ENCODE data around the gene KIF26B.

Gene KIF26B

DNA sequence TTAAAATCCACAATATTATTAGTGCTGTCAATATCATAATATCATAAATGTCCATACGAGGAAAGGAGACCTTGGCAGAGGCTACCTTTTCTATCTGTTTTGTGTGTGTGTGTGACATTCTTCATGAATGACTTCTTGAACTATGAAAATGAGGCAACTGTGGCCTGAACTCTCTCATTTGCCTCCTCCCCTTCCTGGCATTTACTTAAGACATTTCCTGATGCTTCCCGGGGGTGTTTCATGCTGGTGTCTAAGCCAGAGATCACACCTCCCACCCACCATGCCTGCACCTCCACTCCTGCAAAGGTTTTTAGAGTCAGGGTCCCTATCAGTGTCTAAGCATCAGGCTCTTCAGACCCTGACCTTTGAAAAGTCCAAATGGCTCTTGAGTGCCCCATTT lies 420.9 kb downstream of the KIF26B start:
- in situ Hi-C loops (cut with MboI; ENCODE audit: low sequenced_read_pairs, unreplicated experiment), result no loop called here
- no peak for TF ChIP-seq CTCF (IDR thresholded peaks at IDR 0.05; ENCODE audit: borderline replicate concordance, control extremely low read depth, extremely low read depth, insufficient read depth, missing control alignments)
- DNase-seq (ENCODE audit: low spot score), result no peak

DNA sequence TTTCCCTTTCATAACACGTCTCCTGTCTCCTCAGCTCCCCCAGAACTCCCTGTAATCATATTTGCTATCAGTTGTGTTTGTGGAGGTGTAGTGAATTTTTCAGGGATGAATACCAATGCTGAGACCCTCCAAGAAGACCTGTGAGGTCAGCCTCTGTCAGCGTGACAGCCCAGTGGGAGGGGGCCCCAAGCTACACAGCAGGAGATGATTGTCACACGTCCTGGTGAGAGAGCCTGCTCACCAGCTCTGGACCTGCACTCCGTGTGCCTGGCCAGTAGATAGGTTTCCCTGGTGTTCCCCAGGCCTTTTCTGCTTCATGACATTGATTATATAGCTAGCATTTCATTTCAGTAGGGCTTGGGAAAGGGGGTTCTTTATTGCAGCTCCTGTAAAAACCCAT lies 421.5 kb downstream of the KIF26B start:
- in situ Hi-C loops (cut with MboI; ENCODE audit: low sequenced_read_pairs, unreplicated experiment), result no loop called here
- TF ChIP-seq CTCF (IDR thresholded peaks at IDR 0.05; ENCODE audit: borderline replicate concordance, control extremely low read depth, extremely low read depth, insufficient read depth, missing control alignments), result no peak
- DNase-seq (ENCODE audit: low spot score), result no peak

DNA sequence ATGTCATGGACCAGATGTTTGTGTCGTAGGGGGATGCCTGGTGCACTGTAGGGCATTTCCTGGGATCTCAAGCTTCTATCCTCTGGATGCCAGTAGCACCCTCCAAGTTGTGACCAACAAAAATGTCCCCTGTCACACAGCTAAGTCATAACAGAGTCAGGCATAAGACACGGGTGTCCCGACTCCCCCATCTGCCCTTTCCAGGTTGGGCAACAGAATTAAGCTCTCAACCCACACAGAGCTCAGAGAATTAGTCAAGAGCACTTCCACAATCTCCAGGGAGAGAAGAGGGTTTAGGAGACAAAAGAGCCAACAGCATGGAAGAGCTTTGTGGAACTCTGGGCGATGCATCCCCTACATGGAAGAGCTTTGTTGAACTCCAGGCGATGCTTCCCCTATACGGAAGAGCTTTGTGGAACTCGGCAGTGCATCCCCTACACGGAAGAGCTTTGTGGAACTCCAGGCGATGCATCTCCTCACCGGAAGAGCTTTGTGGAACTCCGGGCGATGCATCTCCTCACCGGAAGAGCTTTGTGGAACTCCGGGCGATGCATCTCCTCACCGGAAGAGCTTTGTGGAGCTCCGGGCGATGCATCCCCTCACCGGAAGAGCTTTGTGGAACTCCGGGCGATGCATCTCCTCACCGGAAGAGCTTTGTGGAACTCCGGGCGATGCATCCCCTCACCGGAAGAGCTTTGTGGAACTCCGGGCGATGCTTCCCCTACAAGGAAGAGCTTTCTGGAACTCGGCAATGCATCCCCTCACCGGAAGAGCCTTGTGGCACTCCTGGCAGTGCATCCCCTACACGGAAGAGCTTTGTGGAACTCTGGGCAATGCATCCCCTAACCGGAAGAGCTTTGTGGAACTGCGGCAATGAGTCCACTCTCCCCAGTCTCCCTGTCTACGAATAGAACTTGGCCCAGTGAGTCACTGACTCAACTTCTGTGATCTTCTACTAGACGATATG lies 422.7 kb downstream of the KIF26B start:
- no peak for TF ChIP-seq CTCF (IDR thresholded peaks at IDR 0.05; ENCODE audit: borderline replicate concordance, control extremely low read depth, extremely low read depth, insufficient read depth, missing control alignments)
- in situ Hi-C loops (cut with MboI; ENCODE audit: low sequenced_read_pairs, unreplicated experiment), result no loop called here
- DNase-seq (ENCODE audit: low spot score), result no peak

DNA sequence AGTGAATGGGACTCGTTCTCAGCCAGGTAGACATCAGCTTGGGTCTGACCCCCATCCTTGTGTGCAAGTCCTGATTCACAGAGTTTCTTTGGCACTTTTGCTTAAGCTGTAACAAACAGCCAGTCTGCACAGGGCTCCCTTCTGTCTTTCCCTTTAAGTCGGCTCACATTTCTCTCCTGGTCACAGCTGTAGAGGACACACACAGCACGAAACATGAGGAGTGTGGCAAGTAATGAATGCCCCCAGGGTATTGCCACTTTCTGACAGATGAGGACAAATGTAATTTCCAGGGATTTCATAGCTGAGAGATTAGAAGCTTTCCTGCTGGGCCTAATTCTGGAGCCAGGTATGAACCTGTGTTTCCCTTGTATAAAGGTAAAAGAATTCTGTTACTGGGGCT lies 423.5 kb downstream of the KIF26B start:
- no peak for TF ChIP-seq CTCF (IDR thresholded peaks at IDR 0.05; ENCODE audit: borderline replicate concordance, control extremely low read depth, extremely low read depth, insufficient read depth, missing control alignments)
- DNase-seq (ENCODE audit: low spot score), result no peak
- in situ Hi-C loops (cut with MboI; ENCODE audit: low sequenced_read_pairs, unreplicated experiment), result no loop called here

GRCh38 chr1:245578771-245579170 lies 424.0 kb downstream of the KIF26B start:
- DNase-seq (ENCODE audit: low spot score), result no peak
- TF ChIP-seq CTCF (IDR thresholded peaks at IDR 0.05; ENCODE audit: borderline replicate concordance, control extremely low read depth, extremely low read depth, insufficient read depth, missing control alignments), result no peak
- in situ Hi-C loops (cut with MboI; ENCODE audit: low sequenced_read_pairs, unreplicated experiment), result no loop called here

GRCh38 chr1:245579881-245580280 lies 425.1 kb downstream of the KIF26B start:
- DNase-seq (ENCODE audit: low spot score), result no peak
- TF ChIP-seq CTCF (IDR thresholded peaks at IDR 0.05; ENCODE audit: borderline replicate concordance, control extremely low read depth, extremely low read depth, insufficient read depth, missing control alignments), result no peak
- in situ Hi-C loops (cut with MboI; ENCODE audit: low sequenced_read_pairs, unreplicated experiment), result no loop called here

All from GM13976 (cell line).